ENCODE results near the gene PTPRN2. TPM values are rescaled to one million over a fixed set of nuclear protein-coding genes. Genes with fewer than 3 reads are reported as not detected.
"Not testable (repeated sequence)": the region's sequence is repeated elsewhere in the genome, so short reads cannot be mapped to it uniquely, and the experiment has no call there.

Gene PTPRN2
- total RNA-seq, 2 donors from 2014 or later, result 30.3 to 40.7 TPM

DNA sequence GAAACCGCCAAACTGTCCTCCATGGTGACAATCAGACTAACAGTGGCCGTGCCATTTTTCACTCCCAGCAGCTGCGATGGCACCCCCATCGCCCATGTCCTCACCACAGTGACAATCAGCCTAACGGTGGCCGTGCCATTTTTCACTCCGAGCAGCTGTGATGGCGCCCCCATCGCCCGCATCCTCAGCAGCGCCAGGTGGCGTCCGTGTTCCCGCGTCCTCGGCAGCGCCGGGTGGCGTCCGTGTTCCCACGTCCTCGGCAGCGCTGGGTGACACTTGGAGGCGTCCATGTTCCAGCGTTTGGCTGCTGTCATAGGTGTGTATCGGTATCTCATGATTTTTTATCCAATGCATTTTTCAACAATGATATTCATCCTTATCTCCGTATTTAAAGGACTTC, 267.3 kb downstream of the PTPRN2 start:
- DNase-seq (no peak), ATAC-seq (no peak)
- intact Hi-C loops (cut with DNase I, micrococcal nuclease), result no loop called here

- DNase-seq (no peak), ATAC-seq (no peak)
- intact Hi-C loops (cut with DNase I, micrococcal nuclease), result no loop called here
Measured at GRCh38 chr7:158318511-158318913, 269.1 kb downstream of the PTPRN2 start.

- ATAC-seq (no peak), DNase-seq (no peak)
- intact Hi-C loops (cut with DNase I, micrococcal nuclease), result no loop called here
Measured at GRCh38 chr7:158317238-158318205, 270.1 kb downstream of the PTPRN2 start.

- ATAC-seq, result no peak
- DNase-seq, result no peak
- intact Hi-C loops (cut with DNase I, micrococcal nuclease), result no loop called here
Measured at GRCh38 chr7:158316466-158317031, 271.1 kb downstream of the PTPRN2 start.

DNA sequence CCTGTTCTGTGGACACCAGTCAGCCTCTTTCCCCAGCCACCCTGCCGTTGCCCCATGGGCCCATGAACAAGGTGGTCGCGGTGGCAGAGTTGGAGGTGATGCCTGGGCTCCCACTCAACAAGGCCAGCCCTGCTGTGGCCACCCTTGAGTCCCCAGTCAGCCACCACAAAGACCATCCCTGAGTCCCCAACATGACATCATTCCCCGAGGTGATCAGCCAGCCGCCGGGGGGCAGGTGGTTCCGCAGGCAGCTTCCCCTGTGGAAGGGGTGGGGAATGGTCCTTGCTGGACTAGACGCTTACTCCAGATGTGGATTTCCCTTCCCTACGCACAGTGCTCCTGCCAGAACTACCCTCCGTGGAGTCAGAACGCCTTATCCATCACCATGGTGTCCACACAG, 271.7 kb downstream of the PTPRN2 start:
- DNase-seq (no peak), ATAC-seq (no peak)
- intact Hi-C loops (cut with DNase I, micrococcal nuclease), result no loop called here

GRCh38 chr7:158315326-158315725, 272.3 kb downstream of the PTPRN2 start:
- intact Hi-C loops (cut with DNase I, micrococcal nuclease), result no loop called here
- ATAC-seq, result no peak
- DNase-seq, result no peak

GRCh38 chr7:158314394-158314793, 273.2 kb downstream of the PTPRN2 start:
- no peak for ATAC-seq
- DNase-seq, result no peak
- intact Hi-C loops (cut with DNase I, micrococcal nuclease), result no loop called here

DNA sequence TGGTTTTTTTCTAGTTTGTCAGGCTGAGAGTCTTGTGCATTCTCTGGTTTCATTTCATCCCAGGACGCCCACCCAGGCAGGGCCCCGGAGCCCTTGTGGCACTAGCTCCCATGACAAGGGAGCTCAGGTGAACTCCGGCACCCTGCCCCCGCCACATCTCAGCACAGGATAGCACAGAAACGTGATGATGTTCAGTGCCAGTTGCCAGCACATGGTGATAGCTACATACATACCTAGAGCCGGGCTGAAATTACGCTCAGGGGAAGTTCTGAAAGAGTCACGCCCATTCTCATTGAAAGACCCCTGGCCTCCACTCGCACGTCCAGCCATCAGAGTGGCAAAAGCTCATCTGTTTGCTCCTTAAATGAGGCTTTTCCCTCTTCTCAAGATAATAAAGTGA, 273.7 kb downstream of the PTPRN2 start:
- intact Hi-C loops (cut with DNase I, micrococcal nuclease), result no loop called here
- ATAC-seq (no peak), DNase-seq (no peak)

- DNase-seq (no peak), ATAC-seq (no peak)
- intact Hi-C loops (cut with DNase I, micrococcal nuclease), result no loop called here
Measured at GRCh38 chr7:158312789-158313188, 274.8 kb downstream of the PTPRN2 start.

DNA sequence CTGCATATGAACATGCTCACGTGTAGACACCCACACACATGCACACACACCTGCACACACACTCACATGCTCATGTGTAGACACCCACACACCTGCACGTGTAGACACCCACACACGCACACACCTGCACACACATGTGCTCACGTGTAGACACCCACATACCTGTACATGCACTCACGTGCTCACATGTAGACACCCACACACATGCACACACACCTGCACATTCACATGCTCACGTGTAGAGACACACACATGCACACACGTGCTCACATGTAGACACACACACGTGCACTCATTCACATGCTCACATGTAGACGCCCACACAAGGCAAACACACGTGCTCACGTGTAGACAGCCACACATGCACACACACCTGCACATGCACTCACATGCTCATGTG, 275.8 kb downstream of the PTPRN2 start:
- DNase-seq (no peak), ATAC-seq (no peak)
- intact Hi-C loops (cut with DNase I, micrococcal nuclease), result no loop called here

- ATAC-seq (no peak), DNase-seq (no peak)
- intact Hi-C loops (cut with DNase I, micrococcal nuclease), result no loop called here
Measured at GRCh38 chr7:158310924-158311666, 276.5 kb downstream of the PTPRN2 start.

DNA sequence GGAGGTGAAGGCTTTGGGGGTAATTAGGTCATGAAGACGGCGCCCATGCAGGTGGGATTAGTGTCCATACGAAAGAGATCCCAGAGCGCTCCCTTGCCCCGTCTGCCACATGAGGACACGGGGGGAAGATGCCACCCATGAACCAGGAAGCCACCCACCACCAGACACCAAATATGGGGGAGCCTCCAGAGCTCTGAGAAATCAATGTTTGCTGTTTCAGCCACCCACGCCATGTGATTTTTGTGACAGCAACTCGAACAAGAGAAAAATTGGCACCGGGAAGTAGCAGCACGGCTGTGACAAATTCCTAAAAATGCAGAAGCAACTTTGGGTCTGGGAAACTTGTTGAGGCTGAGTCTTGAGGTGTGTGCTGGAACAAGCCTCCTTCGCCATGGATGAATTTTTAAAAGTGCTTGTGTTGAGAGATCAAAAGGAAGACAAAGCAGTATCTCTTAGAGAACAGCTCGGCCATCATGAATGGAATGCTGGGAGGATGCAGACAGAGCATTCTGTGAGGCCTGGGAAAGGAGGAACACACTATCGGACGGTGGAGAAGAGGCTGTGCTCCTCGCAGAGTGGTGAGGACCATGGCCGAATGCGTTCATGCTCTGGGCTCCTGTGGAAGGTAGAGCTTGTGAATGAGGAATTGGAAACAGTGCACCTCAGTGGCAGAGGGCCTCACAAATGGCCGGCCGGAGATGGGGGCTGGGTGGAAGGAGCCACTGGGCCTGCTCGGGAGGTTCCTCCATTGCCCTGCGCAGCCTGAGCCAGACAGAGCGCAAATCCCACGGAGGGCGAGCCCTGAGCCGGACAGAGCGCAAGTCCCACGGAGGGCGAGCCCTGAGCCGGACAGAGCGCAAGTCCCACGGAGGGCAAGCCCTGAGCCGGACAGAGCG, 277.5 kb downstream of the PTPRN2 start:
- intact Hi-C loops (cut with DNase I, micrococcal nuclease), result no loop called here
- DNase-seq, result no peak
- ATAC-seq, result no peak

DNA sequence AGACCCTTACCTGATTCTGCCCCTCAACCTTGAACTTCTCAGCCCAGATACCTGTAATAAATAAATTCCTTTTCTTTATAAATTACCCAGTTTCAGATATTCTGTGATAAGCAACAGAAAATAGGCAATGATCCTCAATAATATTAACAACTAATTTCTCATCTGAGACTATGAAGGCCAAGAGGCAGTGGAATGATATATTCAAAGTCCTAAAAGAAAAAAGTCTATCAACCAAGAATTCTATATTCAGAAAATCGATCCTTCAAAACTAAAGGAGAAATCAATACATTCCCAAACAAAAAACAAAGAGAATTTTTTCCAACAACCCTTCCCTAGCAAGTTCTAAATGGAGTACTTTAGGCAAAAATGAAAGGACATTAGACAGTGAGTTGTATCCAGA, 279.6 kb downstream of the PTPRN2 start:
- intact Hi-C loops (cut with DNase I, micrococcal nuclease), result no loop called here
- no peak for ATAC-seq
- DNase-seq, result no peak

- ATAC-seq; intact Hi-C loops (cut with DNase I, micrococcal nuclease); DNase-seq: not testable (repeated sequence)
Measured at GRCh38 chr7:158304072-158304471, 283.6 kb downstream of the PTPRN2 start.

DNA sequence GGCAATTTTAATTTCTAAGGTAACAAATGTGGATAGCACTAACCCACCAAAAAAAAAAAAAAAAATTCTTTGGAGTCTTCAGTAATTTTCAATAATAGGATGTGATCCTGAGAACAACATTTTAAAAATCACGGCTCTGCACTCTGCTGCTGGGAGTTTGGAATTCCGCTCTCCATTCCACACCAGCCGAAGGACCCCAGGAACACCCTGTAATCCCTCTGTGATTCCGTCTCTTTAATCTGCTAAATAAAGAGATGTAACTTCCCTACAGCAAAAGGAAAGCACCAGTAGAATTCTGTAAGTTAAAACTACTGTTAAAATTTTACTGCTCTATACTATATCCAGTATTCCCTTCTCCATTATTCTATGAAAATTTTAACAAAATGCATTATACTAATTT, 284.5 kb downstream of the PTPRN2 start:
- no peak for ATAC-seq
- intact Hi-C loops (cut with DNase I, micrococcal nuclease), result no loop called here

DNA sequence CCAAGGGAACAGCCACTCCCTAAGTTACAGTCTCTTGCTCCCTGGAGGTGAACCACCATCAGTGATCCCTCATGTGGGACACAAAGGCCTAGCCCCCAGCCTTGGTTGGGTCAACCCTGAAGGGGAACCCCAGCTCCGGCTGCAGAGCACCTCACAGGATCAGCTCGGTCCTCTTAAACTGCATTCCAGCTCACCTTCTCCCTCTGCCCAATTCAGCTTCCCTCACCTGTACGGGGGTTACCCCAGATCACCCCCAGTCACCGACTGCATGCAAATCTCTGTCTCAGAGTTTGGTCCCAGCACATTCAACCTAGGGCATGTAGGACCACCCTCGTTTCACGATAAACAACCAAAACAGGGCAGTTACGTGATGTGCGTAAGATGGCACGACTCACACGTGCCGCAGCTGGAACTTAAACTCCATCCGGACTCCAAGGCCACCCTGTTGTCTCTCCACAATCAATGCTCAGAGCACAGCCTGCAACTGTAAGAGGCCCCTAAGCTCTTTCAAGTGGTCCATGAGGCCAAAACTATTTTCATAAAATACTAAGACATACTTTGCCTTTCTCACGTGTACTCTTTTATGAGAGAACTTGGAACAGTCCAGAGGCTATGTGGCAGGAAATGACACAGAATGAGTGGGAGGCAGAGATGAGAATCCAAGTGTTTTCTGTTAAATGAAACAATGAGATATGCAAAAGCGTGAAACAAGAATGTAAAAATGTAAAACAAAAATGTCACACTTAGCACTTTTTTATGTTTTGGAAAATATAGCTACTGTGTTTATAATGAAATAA, 285.2 kb downstream of the PTPRN2 start:
- DNase-seq (no peak), ATAC-seq (no peak)
- intact Hi-C loops (cut with DNase I, micrococcal nuclease), result no loop called here

More for the DNA sequence above, 284.5 kb downstream of the PTPRN2 start:
- DNase-seq, result no peak

- intact Hi-C loops (cut with DNase I, micrococcal nuclease), result no loop called here
- ATAC-seq (no peak), DNase-seq (no peak)
Measured at GRCh38 chr7:158301207-158301606, 286.4 kb downstream of the PTPRN2 start.

DNA sequence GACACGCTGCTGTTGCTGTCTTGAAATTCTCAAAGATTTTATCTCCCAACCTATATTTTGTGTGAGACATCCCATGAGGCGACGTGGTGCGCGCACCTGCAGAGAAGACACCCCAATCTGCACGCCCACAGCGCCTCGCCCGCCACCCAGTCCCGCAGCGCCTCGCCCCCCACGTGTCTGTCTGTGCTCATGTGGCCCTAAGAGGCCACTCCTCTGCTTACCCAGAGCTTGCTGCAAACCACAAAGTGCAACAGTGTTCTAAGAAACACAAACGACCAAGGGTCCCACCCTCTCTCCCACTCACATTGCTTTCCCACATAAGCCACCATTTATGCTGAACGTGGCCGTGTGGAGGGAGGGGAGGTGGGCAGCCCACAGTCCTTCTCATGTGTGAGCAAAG, 287.2 kb downstream of the PTPRN2 start:
- ATAC-seq (no peak), DNase-seq (no peak)
- intact Hi-C loops (cut with DNase I, micrococcal nuclease), result no loop called here
